GM12873 (cell line): Measurements from ENCODE around the gene TMEM8B.

Experiments
- CTCF ChIP-seq: IDR thresholded peaks from 2 replicates; pipeline ENCODE4 v1.5.1; 2012; ENCODE audit warnings: low read depth, mild to moderate bottlenecking, moderate library complexity, low read length, control low read depth; ENCODE audit not compliant: insufficient read depth; ENCODE audit errors: missing control alignments

The TMEM8B gene

GRCh38 chr9:35856206-35856605 lies 27.2 kb downstream of the TMEM8B start:
- TF ChIP-seq CTCF = no peak

GRCh38 chr9:35856882-35857281 lies 27.9 kb downstream of the TMEM8B start:
- no peak for TF ChIP-seq CTCF

- no peak for TF ChIP-seq CTCF
Measured at GRCh38 chr9:35858458-35858857, 29.4 kb downstream of the TMEM8B start.

GRCh38 chr9:35859310-35859989 lies 30.4 kb downstream of the TMEM8B start:
- peak; percentile 20 for TF ChIP-seq CTCF

- no peak for TF ChIP-seq CTCF
Measured at GRCh38 chr9:35859990-35860339, 30.9 kb downstream of the TMEM8B start.

GRCh38 chr9:35861161-35861897 lies 32.3 kb downstream of the TMEM8B start:
- no peak for TF ChIP-seq CTCF

- no peak for TF ChIP-seq CTCF
Measured at GRCh38 chr9:35862328-35862727, 33.3 kb downstream of the TMEM8B start.
